Anterior cingulate cortex (tissue), 58 donors: ENCODE measurements around the gene PRDM8.
"Not testable (repeated sequence)": the region's sequence is repeated elsewhere in the genome, so short reads cannot be mapped to it uniquely, and the experiment has no call there.

Experiments
- DNase-seq, 58 donors: peaks; one replicate each; lab custom pipeline; 2025; lab: John Stamatoyannopoulos, UW

The PRDM8 gene

GRCh38 chr4:80220711-80221110 lies 23.4 kb downstream of the PRDM8 start:
- no peak for DNase-seq

- no peak for DNase-seq
Observed at GRCh38 chr4:80221161-80221560, 23.9 kb downstream of the PRDM8 start.

- no peak for DNase-seq
Observed at GRCh38 chr4:80225595-80225994, 28.3 kb downstream of the PRDM8 start.

DNA sequence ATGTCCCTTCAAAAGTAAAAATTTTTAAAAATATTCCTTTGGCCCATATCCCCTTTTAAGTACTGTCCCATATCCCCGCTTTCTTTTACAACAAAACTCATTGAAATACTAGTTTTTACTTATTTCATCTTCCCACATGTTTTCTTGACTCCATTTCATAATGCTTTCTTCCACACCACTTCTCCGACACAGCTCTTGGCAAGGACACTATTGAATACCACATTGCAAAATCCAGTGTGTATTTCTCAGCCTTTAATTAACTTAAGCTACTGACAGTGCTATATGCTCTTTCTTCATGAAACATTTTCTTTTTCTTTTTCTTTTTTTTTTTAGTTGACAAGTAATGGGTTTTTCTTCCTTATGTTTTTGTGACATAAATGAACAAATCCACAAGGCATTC lies 28.8 kb downstream of the PRDM8 start:
- no peak for DNase-seq

DNA sequence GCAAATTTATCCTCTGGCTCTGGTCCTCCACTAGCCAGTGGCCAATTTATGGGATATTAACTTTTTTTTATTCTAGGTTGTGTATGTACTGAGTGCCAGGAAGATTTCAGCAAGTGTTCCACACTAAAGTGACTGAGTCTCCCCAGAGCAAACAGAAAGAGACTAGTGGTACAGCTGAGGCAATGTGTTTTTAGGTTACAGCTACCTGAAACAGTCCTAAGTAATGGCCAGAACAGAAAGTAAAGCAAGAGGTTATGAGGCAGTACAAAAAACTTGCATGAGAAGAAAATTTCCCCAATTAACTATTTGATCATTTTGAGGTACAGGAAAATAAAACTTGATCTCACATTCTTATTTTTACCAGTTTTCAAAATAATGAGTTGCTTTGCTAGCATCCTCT lies 31.2 kb downstream of the PRDM8 start:
- no peak for DNase-seq

DNA sequence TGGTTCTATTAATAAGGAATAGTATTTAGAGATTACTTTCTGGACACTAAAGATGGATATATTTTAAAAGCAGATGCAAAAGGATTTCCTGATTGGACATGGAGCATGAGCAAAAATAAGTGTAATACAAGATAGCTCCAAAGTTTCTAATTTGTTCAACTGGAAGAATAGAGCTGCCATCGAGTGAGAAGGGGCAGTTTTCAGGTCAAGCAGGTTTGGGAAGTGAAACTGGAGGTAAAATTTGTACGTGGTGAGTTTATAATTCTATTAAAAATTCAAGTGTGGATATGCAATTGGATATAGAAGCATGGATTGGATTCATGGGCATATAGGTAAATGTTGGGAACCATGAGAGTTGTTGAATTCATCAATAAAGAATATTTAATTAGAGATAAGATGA lies 31.8 kb downstream of the PRDM8 start:
- no peak for DNase-seq

- DNase-seq: no peak
Observed at GRCh38 chr4:80229590-80229989, 32.3 kb downstream of the PRDM8 start.

- no peak for DNase-seq
Observed at GRCh38 chr4:80231180-80231579, 33.9 kb downstream of the PRDM8 start.

- DNase-seq: no peak
Observed at GRCh38 chr4:80232707-80233370, 35.5 kb downstream of the PRDM8 start.

GRCh38 chr4:80233390-80233789 lies 36.1 kb downstream of the PRDM8 start:
- no peak for DNase-seq

- no peak for DNase-seq
Observed at GRCh38 chr4:80235451-80235850, 38.1 kb downstream of the PRDM8 start.

DNA sequence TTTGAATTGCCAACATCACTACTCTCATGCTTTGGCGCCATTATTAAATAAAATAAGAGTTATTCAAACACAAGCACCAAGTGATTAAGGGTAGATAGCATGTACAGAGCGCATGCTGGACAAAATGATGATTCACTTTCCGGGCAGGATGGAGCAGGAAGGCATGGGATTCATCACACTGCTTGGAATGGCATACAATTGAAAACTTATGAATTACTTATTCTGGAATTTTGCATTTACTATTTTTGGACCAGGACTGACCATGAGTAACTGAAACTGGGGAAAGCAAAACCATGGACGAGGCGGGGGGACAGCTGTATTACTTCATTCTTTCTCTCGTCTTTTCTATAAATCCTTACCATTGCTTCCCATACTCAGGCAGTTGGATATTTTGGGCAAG lies 40.7 kb downstream of the PRDM8 start:
- DNase-seq: no peak

- no peak for DNase-seq
Observed at GRCh38 chr4:80239480-80240150, 42.3 kb downstream of the PRDM8 start.

- DNase-seq: no peak
Observed at GRCh38 chr4:80240976-80241375, 43.7 kb downstream of the PRDM8 start.

- DNase-seq: no peak
Observed at GRCh38 chr4:80243274-80244018, 46.1 kb downstream of the PRDM8 start.

DNA sequence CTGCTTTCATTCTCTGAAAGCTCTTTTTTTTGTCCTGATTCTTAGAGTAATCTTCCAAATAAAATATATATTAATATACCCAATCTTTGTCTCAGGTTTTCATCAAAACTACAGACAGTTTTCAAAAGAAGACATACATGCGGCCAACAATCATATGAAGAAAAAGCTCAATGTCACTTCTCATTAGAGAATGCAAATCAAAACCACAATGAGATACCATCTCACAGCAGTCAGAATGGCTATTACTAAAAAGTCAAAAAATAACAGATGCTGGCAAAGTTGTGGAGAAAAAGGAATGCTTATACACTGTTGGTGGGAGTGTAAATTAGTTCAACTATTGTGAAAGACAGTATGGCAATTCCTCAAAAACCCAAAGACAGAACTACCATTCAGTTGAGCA lies 50.2 kb downstream of the PRDM8 start:
- DNase-seq: not testable (repeated sequence)

DNA sequence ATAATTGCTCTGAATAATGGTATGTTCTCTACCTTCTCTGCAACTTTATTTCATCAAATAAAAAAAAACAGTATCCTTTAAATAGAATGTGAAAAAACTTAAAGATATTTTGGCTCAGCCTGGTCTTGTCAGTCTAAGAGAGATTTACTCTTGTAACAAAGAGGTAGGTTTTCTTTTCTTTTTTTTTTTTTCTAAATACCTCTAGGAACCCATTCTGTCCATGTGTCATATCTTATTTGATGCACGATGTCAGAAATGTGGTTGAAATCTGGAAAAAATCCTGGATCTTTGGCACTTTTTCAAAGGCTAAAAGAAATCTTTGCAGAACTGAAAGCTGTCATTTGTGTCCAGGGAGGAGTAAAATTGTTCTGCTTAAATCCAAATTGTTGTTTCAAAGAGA lies 51.8 kb downstream of the PRDM8 start:
- no peak for DNase-seq

DNA sequence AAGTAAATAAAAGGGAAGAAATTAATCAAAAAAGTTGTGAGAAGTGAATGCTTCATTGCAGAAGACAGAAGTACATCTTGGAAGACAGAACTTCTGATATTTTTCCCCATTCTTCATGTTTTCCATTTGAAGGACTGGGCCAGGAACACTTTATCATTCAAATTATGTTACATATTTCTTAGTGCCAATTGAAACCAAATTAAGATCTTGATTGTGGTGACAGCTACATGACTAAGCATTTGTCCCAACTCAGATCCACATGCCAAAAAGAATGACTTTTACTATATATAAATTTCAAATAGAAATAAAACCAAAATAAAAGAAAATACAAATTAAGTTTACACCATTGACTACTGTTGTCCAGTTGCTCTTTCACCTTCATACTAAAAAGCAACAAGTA lies 55.1 kb downstream of the PRDM8 start:
- no peak for DNase-seq

GRCh38 chr4:80252953-80253352 lies 55.6 kb downstream of the PRDM8 start:
- no peak for DNase-seq

GRCh38 chr4:80253510-80253909 lies 56.2 kb downstream of the PRDM8 start:
- DNase-seq: no peak
